GM18909 (cell line): Measurements from ENCODE around the gene BANK1.
"Not testable (repeated sequence)": the region's sequence is repeated elsewhere in the genome, so short reads cannot be mapped to it uniquely, and the experiment has no call there.

Experiments used
- ATAC-seq: cut with Tn5 transposase; IDR thresholded peaks from one replicate; pipeline ENCODE4 v1.9.1; 2021; ENCODE audit warnings: mild to moderate bottlenecking; ENCODE audit not compliant: unreplicated experiment, poor library complexity

BANK1 gene

GRCh38 chr4:101871962-101872676 lies 81.6 kb downstream of the BANK1 start:
- ATAC-seq = no peak

GRCh38 chr4:101885574-101885973 lies 95.0 kb downstream of the BANK1 start:
- no peak for ATAC-seq

- ATAC-seq = no peak
Measured at GRCh38 chr4:101886826-101887225, 96.3 kb downstream of the BANK1 start.

- no peak for ATAC-seq
Measured at GRCh38 chr4:101888472-101888871, 97.9 kb downstream of the BANK1 start.

GRCh38 chr4:101905527-101905926 lies 115.0 kb downstream of the BANK1 start:
- not testable (repeated sequence) for ATAC-seq

GRCh38 chr4:101910786-101911373 lies 120.3 kb downstream of the BANK1 start:
- no peak for ATAC-seq

- ATAC-seq = no peak
Measured at GRCh38 chr4:101911616-101912015, 121.1 kb downstream of the BANK1 start.

GRCh38 chr4:101914761-101915160 lies 124.2 kb downstream of the BANK1 start:
- no peak for ATAC-seq

- ATAC-seq = no peak
Measured at GRCh38 chr4:101919373-101919977, 128.9 kb downstream of the BANK1 start.

- no peak for ATAC-seq
Measured at GRCh38 chr4:101921370-101921769, 130.8 kb downstream of the BANK1 start.

GRCh38 chr4:101931619-101932018 lies 141.1 kb downstream of the BANK1 start:
- ATAC-seq = no peak

- no peak for ATAC-seq
Measured at GRCh38 chr4:101933855-101934254, 143.3 kb downstream of the BANK1 start.

GRCh38 chr4:101938836-101939235 lies 148.3 kb downstream of the BANK1 start:
- ATAC-seq = no peak

- ATAC-seq = no peak
Measured at GRCh38 chr4:101941816-101942358, 151.4 kb downstream of the BANK1 start.

- ATAC-seq = no peak
Measured at GRCh38 chr4:101942891-101943290, 152.4 kb downstream of the BANK1 start.

- ATAC-seq = no peak
Measured at GRCh38 chr4:101944649-101945048, 154.1 kb downstream of the BANK1 start.

- no peak for ATAC-seq
Measured at GRCh38 chr4:101948055-101948454, 157.5 kb downstream of the BANK1 start.

- ATAC-seq = no peak
Measured at GRCh38 chr4:101948951-101949350, 158.4 kb downstream of the BANK1 start.

- no peak for ATAC-seq
Measured at GRCh38 chr4:101950258-101950979, 159.9 kb downstream of the BANK1 start.

- no peak for ATAC-seq
Measured at GRCh38 chr4:101952985-101953384, 162.5 kb downstream of the BANK1 start.

- ATAC-seq = no peak
Measured at GRCh38 chr4:101953949-101954348, 163.4 kb downstream of the BANK1 start.
